H1 (cell line): ENCODE results near the gene KRT14. TPM values are rescaled to one million over a fixed set of nuclear protein-coding genes. Genes with fewer than 3 reads are reported as not detected.

Experiments
- CTCF ChIA-PET: fragments of 300-600 bp; sonication (Branson Sonifier 250); formaldehyde crosslinking; loops from one replicate; lab custom pipeline; 2021; ENCODE audit not compliant: partially characterized antibody; lab: Charles Lee
- POLR2A ChIA-PET: fragments of 300-600 bp; sonication (Branson Sonifier 250); formaldehyde crosslinking; loops from one replicate; lab custom pipeline; 2021; ENCODE audit warnings: inconsistent platforms; ENCODE audit not compliant: partially characterized antibody; lab: Charles Lee
- DNase-seq, 2 experiments: peaks; one replicate each; pipeline versions ENCODE4 v3.0.0 to v3.0.0-alpha.2; 2010 to 2022; ENCODE audit warnings: low spot score in 2 of 2, low read depth in 1 of 2, mixed read lengths in 1 of 2
- FAIRE-seq: peaks from 2 replicates; lab custom pipeline; 2011; peaks lifted over from hg19 to GRCh38; lab: Jason Lieb, UNC
- H2AFZ ChIP-seq: 2 replicates; pipeline ENCODE4 v1.8.1; 2012; ENCODE audit warnings: low read length, inconsistent platforms
- H2AK5ac ChIP-seq: 2 replicates; pipeline ENCODE4 v1.6.1; 2013; ENCODE audit warnings: low read depth, low read length
- H2BK120ac ChIP-seq: replicated peaks from 2 replicates; pipeline ENCODE3; 2013; ENCODE audit warnings: low read depth, low read length, inconsistent platforms
- H2BK12ac ChIP-seq: 2 replicates; pipeline ENCODE4 v1.6.1; 2013; ENCODE audit warnings: low read depth, low read length
- H2BK15ac ChIP-seq: 2 replicates; pipeline ENCODE4 v1.6.1; 2013; ENCODE audit warnings: low read length
- H2BK20ac ChIP-seq: 2 replicates; pipeline ENCODE4 v1.6.1; 2013; ENCODE audit warnings: low read length
- H2BK5ac ChIP-seq: 2 replicates; pipeline ENCODE4 v1.6.1; 2013; ENCODE audit warnings: low read depth, low read length
- H3K14ac ChIP-seq: 2 replicates; pipeline ENCODE4 v1.6.1; 2013; ENCODE audit warnings: inconsistent platforms; ENCODE audit not compliant: insufficient read length
- H3K18ac ChIP-seq: 2 replicates; pipeline ENCODE4 v1.6.1; 2013; ENCODE audit warnings: low read length; ENCODE audit errors: extremely low read depth
- H3K23ac ChIP-seq: 2 replicates; pipeline ENCODE4 v1.6.1; 2013; ENCODE audit warnings: inconsistent platforms; ENCODE audit not compliant: insufficient read length
- H3K23me2 ChIP-seq: 2 replicates; pipeline ENCODE4 v1.6.1; 2013; ENCODE audit warnings: low read depth, low read length
- H3K27ac ChIP-seq: 2 replicates; pipeline ENCODE4 v1.6.1; 2011; ENCODE audit warnings: low read depth, low read length, inconsistent platforms
- H3K27me3 ChIP-seq, 4 experiments: replicated peaks in 1 of 4; 1 replicate in 1 of 4; 2 replicates in 3 of 4; pipeline versions ENCODE4 v1.6.1 to v1.8.1; 2011 to 2013; ENCODE audit warnings: low read length in 3 of 4, mild to moderate bottlenecking in 3 of 4, inconsistent platforms in 2 of 4, mixed read lengths in 2 of 4, moderate library complexity in 1 of 4; ENCODE audit not compliant: control insufficient read depth in 3 of 4, insufficient read depth in 3 of 4; ENCODE audit errors: extremely low read depth in 1 of 4
- H3K36me3 ChIP-seq, 4 experiments: 2 replicates each; pipeline versions ENCODE4 v1.6.1 to v1.8.1; 2011 to 2013; ENCODE audit warnings: mild to moderate bottlenecking in 4 of 4, low read length in 3 of 4, moderate library complexity in 2 of 4, control low read depth in 1 of 4, inconsistent platforms in 1 of 4; ENCODE audit not compliant: insufficient read depth in 4 of 4, control insufficient read depth in 2 of 4
- H3K4ac ChIP-seq: replicated peaks from 2 replicates; pipeline ENCODE3; 2013; ENCODE audit warnings: low read length, low read depth, mixed read lengths, inconsistent platforms; ENCODE audit not compliant: insufficient read length
- H3K4me1 ChIP-seq, 4 experiments: replicated peaks in 1 of 4; 1 replicate in 1 of 4; 2 replicates in 3 of 4; pipeline versions ENCODE4 v1.6.1 to v1.8.1; 2011 to 2013; ENCODE audit warnings: low read length in 3 of 4, inconsistent platforms in 2 of 4, mixed read lengths in 1 of 4; ENCODE audit not compliant: insufficient read depth in 4 of 4, control insufficient read depth in 3 of 4
- H3K4me2 ChIP-seq, 2 experiments: 2 replicates each; pipeline versions ENCODE4 v1.6.1 to v1.8.1; 2011 to 2013; ENCODE audit warnings: low read depth in 2 of 2, low read length in 2 of 2, control low read depth in 1 of 2, inconsistent platforms in 1 of 2, mild to moderate bottlenecking in 1 of 2; ENCODE audit not compliant: insufficient read depth in 1 of 2
- H3K4me3 ChIP-seq, 4 experiments: fragments of 200-600, 300-600 bp in 1 of 4; sonication (generic), shearing (Covaris generic), sonication (Bioruptor Twin) in 1 of 4; 2 replicates each; pipeline versions ENCODE4 v1.5.1 to v1.8.1; 2011 to 2016; ENCODE audit warnings: low read length in 4 of 4, low read depth in 3 of 4, control low read depth in 2 of 4, inconsistent platforms in 2 of 4, mild to moderate bottlenecking in 2 of 4, mixed read lengths in 1 of 4, moderate library complexity in 1 of 4; ENCODE audit not compliant: insufficient read depth in 2 of 4; ENCODE audit errors: extremely low read depth in 1 of 4
- H3K56ac ChIP-seq: replicated peaks from 2 replicates; pipeline ENCODE3; 2013; ENCODE audit warnings: low read depth, mild to moderate bottlenecking, mixed read lengths, low read length, inconsistent platforms; ENCODE audit not compliant: insufficient read length
- H3K79me1 ChIP-seq: 2 replicates; pipeline ENCODE4 v1.6.1; 2013; ENCODE audit warnings: low read depth, low read length, control low read depth
- H3K79me2 ChIP-seq, 2 experiments: 2 replicates each; pipeline versions ENCODE4 v1.6.1 to v1.8.1; 2012 to 2013; ENCODE audit warnings: low read length in 2 of 2, mild to moderate bottlenecking in 2 of 2, inconsistent platforms in 1 of 2; ENCODE audit not compliant: insufficient read depth in 2 of 2, control insufficient read depth in 1 of 2
- H3K9ac ChIP-seq, 4 experiments: replicated peaks in 1 of 4; 1 replicate in 1 of 4; 2 replicates in 3 of 4; pipeline versions ENCODE4 v1.6.1 to v1.8.1; 2011 to 2013; ENCODE audit warnings: low read depth in 3 of 4, low read length in 3 of 4, control low read depth in 2 of 4, mild to moderate bottlenecking in 2 of 4, moderate library complexity in 2 of 4, inconsistent platforms in 1 of 4; ENCODE audit errors: extremely low read depth in 1 of 4
- H3K9me3 ChIP-seq, 2 experiments: 2 replicates each; pipeline versions ENCODE4 v1.6.1 to v1.8.1; 2012 to 2013; ENCODE audit warnings: mild to moderate bottlenecking in 2 of 2, moderate library complexity in 2 of 2, control low read depth in 1 of 2, inconsistent platforms in 1 of 2, low read depth in 1 of 2, low read length in 1 of 2, mixed read lengths in 1 of 2; ENCODE audit not compliant: insufficient read depth in 2 of 2
- H4K20me1 ChIP-seq, 2 experiments: replicated peaks in 1 of 2; 2 replicates each; pipeline versions ENCODE3 to v1.8.1; 2011 to 2013; ENCODE audit warnings: inconsistent platforms in 2 of 2, low read length in 2 of 2, mild to moderate bottlenecking in 1 of 2; ENCODE audit not compliant: insufficient read depth in 2 of 2, control insufficient read depth in 1 of 2
- H4K5ac ChIP-seq: 2 replicates; pipeline ENCODE4 v1.6.1; 2013; ENCODE audit warnings: low read length, low read depth, mixed read lengths, inconsistent platforms; ENCODE audit not compliant: insufficient read length
- H4K8ac ChIP-seq: 2 replicates; pipeline ENCODE4 v1.8.0; 2013; ENCODE audit warnings: mild to moderate bottlenecking, moderate library complexity, low read length, inconsistent platforms; ENCODE audit not compliant: insufficient read depth; ENCODE audit errors: extremely low read depth
- H4K91ac ChIP-seq: replicated peaks from 2 replicates; pipeline ENCODE3; 2013; ENCODE audit warnings: low read length, mixed read lengths, inconsistent platforms; ENCODE audit not compliant: insufficient read length
- CHD1 ChIP-seq: IDR thresholded peaks from 2 replicates; pipeline ENCODE4 v1.6.1; 2012; ENCODE audit warnings: low read depth, low read length, improper control_type of control experiment
- E2F6 ChIP-seq: IDR thresholded peaks from 2 replicates; pipeline ENCODE4 v1.6.1; 2012; ENCODE audit warnings: inconsistent platforms
- EGR1 ChIP-seq: IDR thresholded peaks from 2 replicates; pipeline ENCODE4 v1.6.1; 2011; ENCODE audit warnings: low read depth, low read length, borderline replicate concordance
- FOSL1 ChIP-seq: IDR thresholded peaks from 2 replicates; pipeline ENCODE4 v1.6.1; 2011; ENCODE audit warnings: mild to moderate bottlenecking, low read depth, low read length, moderate library complexity; ENCODE audit not compliant: insufficient read depth
- PHF8 ChIP-seq: fragments of 200-600 bp; sonication (generic); conservative IDR thresholded peaks from 2 replicates; pipeline ENCODE4 v1.7.1; 2012; ENCODE audit warnings: low read depth, mild to moderate bottlenecking, inconsistent platforms, low read length, moderate library complexity
- POLR2A ChIP-seq, 2 experiments: IDR thresholded peaks; 1 replicate in 1 of 2; 2 replicates in 1 of 2; pipeline ENCODE4 v1.6.1; 2011; ENCODE audit warnings: low read depth in 2 of 2, low read length in 2 of 2, mild to moderate bottlenecking in 2 of 2; ENCODE audit errors: control extremely low read depth in 1 of 2
- RBBP5 ChIP-seq: IDR thresholded peaks from 2 replicates; pipeline ENCODE4 v1.7.1; 2012; ENCODE audit warnings: low read depth, mild to moderate bottlenecking, inconsistent platforms, low read length, moderate library complexity, borderline replicate concordance
- SIRT6 ChIP-seq: IDR thresholded peaks from one replicate; pipeline ENCODE4 v1.7.1; 2012; ENCODE audit warnings: low read length, inconsistent platforms
- SUZ12 ChIP-seq: fragments of 200-600 bp; sonication (generic); IDR thresholded peaks from 2 replicates; pipeline ENCODE4 v1.6.1; 2012; ENCODE audit warnings: mild to moderate bottlenecking, inconsistent platforms, low read length, moderate library complexity, mixed read lengths
- TBP ChIP-seq: IDR thresholded peaks from 2 replicates; pipeline ENCODE4 v1.6.1; 2011; ENCODE audit warnings: low read depth, low read length, improper control_type of control experiment
- USF2 ChIP-seq: IDR thresholded peaks from 2 replicates; pipeline ENCODE4 v1.6.1; 2011; ENCODE audit warnings: low read length, improper control_type of control experiment
- ZNF274 ChIP-seq: IDR thresholded peaks from 2 replicates; pipeline ENCODE4 v1.7.0; 2012; ENCODE audit warnings: low read length, borderline replicate concordance; ENCODE audit errors: extremely low read depth
- WGBS, 2 experiments: shearing (Covaris generic) in 1 of 2; methylation state at CpG; one replicate each; pipeline versions ENCODE4 v1.1.6 to v1.1.7; 2013 to 2015; ENCODE audit warnings: low lambda C conversion rate in 2 of 2, mixed read lengths in 2 of 2, inconsistent platforms in 1 of 2, low coverage in 1 of 2, missing lambda C conversion rate in 1 of 2; ENCODE audit not compliant: insufficient replicate concordance in 2 of 2, insufficient coverage in 1 of 2, insufficient read length in 1 of 2; ENCODE audit errors: extremely low coverage in 1 of 2, missing lambda C conversion rate in 1 of 2; 5-methylcytosine and 5-hydroxymethylcytosine counted together
- polyA plus RNA-seq, 7 experiments: library from polyadenylated mRNA; depleted of rRNA in 3 of 7; stranded (reverse) in 5 of 7; unstranded in 2 of 7; fragments of >200 nt in 5 of 7; fragments of 200-250 nt in 2 of 7; gene quantifications; 1 replicate in 5 of 7; 2 replicates in 1 of 7; 4 replicates in 1 of 7; pipeline versions ENCODE4 v1.2.1 to v1.2.3, GENCODE V29; 2011 to 2013; ENCODE audit warnings: missing spikeins in 2 of 7, mixed read lengths in 2 of 7
- total RNA-seq: library from RNA; stranded (reverse); fragmentation: NEBNext Ultra II Directional; extraction: Animal tissue kit (Norgen Biotek cat#: 25700); gene quantifications from 2 replicates; pipeline ENCODE4 v1.2.1, GENCODE V29; 2021

Gene KRT14
- total and polyA plus RNA-seq, 2 of the 8 experiments (the other 6 are each of a cell fraction or from before 2014, with no cell fraction given), result 0.35 TPM; not detected in 1

- no peak overlapping the region for H2BK15ac ChIP-seq
- peaks cover 0 to 2% of the 10 kb centered on the region in 2 experiments for H4K20me1 ChIP-seq
- no peaks in the 10 kb centered on the region; a peak in 1 of 7 replicates for H3K4me1 ChIP-seq
- no peaks in the 10 kb centered on the region for H3K79me2 ChIP-seq
- ChIA-PET POLR2A (interaction anchor here (0.7 to 1.5 kb wide), 3 partner anchors 11 to 96 kb away, joined by 3 to 4 read pairs (median 3); no protein-coding TSS in a partner anchor), CTCF (interaction anchor here (0.8 to 5.6 kb wide), 11 partner anchors 11 to 108 kb away, joined by 3 to 26 read pairs (median 6); no protein-coding TSS in a partner anchor)
- no peak overlapping the region for H2BK20ac ChIP-seq
- no peaks in the 10 kb centered on the region for H3K36me3 ChIP-seq
- no peak overlapping the region for H4K5ac ChIP-seq
- no peak overlapping the region for H2BK120ac ChIP-seq
- H4K91ac ChIP-seq, result no peak overlapping the region
- no peak overlapping the region for H3K27ac ChIP-seq
- no peak overlapping the region for H3K14ac ChIP-seq
- no peak for FAIRE-seq
- H2AK5ac ChIP-seq, result no peak overlapping the region
- 79% methylated on average over 6 of the region's 8 CpGs; no CpG with 5 or more reads in 1 of the 2 experiments for WGBS, 2 experiments
- H3K4ac ChIP-seq, result no peak overlapping the region
- H3K56ac ChIP-seq, result no peak overlapping the region
- no peak overlapping the region for H3K18ac ChIP-seq
- H3K9me3 ChIP-seq, result no peaks in the 10 kb centered on the region
- H3K27me3 ChIP-seq, result no peaks in the 10 kb centered on the region
- H3K23me2 ChIP-seq, result peaks cover 9% of the 10 kb centered on the region; the same call in 1 of the 2 replicates
- no peak overlapping the region for H2BK12ac ChIP-seq
- no peak overlapping the region for H3K4me2 ChIP-seq
- H3K23ac ChIP-seq, result no peak overlapping the region
- H3K9ac ChIP-seq, result no peak overlapping the region
- no peak for DNase-seq
- H2BK5ac ChIP-seq, result no peak overlapping the region
- no peak overlapping the region for H4K8ac ChIP-seq
- H3K4me3 ChIP-seq, result no peak overlapping the region
- no peaks in the 10 kb centered on the region for H3K79me1 ChIP-seq
- H2AFZ ChIP-seq, result no peak overlapping the region
- TF ChIP-seq SUZ12 (no peak), RBBP5 (no peak), FOSL1 (no peak), USF2 (no peak), E2F6 (no peak), TBP (no peak), ZNF274 (no peak), CHD1 (no peak), EGR1 (no peak), PHF8 (no peak), SIRT6 (no peak), POLR2A (IDR thresholded peaks at IDR 0.05; ENCODE audit: control extremely low read depth in 1 of 2, low read depth in 2 of 2, low read length in 2 of 2) (no peak)
Measured at GRCh38 chr17:41593306-41593981, 6.7 kb upstream of the KRT14 start.
